ENCODE results near the gene GRIFIN. TPM values are rescaled to one million over a fixed set of nuclear protein-coding genes. Genes with fewer than 3 reads are reported as not detected.

Gene GRIFIN
- total and polyA plus RNA-seq, 4 donors, result not detected

GRCh38 chr7:2504889-2505375 is 28.7 kb upstream of the GRIFIN start:
- 91 to 94% methylated on average over 19 of the region's 19 CpGs for WGBS, 2 donors
- Histone ChIP-seq H3K36me3 (ENCODE audit: control insufficient read depth in 4 of 4, insufficient read depth in 4 of 4, low read length in 4 of 4) (no peaks in the 10 kb centered on the region), H3K4me1 (ENCODE audit: control insufficient read depth in 5 of 5, insufficient read depth in 5 of 5, low read length in 5 of 5) (peaks cover 0 to 13% (median 0%) of the 10 kb centered on the region in 5 donors), H3K9ac (ENCODE audit: insufficient read depth in 1 of 2, low read length in 2 of 2) (no peak overlapping the region), H3K27ac (ENCODE audit: low read depth in 1 of 2, low read length in 1 of 2) (no peak overlapping the region), H3K27me3 (ENCODE audit: control insufficient read depth in 3 of 3, insufficient read depth in 3 of 3, low read length in 2 of 3) (no peaks in the 10 kb centered on the region), H3K4me3 (no peak overlapping the region), H3K9me3 (ENCODE audit: control insufficient read depth in 4 of 4, insufficient read depth in 3 of 4, low read length in 3 of 4) (no peaks in the 10 kb centered on the region)
- TF ChIP-seq, protein P1, sequence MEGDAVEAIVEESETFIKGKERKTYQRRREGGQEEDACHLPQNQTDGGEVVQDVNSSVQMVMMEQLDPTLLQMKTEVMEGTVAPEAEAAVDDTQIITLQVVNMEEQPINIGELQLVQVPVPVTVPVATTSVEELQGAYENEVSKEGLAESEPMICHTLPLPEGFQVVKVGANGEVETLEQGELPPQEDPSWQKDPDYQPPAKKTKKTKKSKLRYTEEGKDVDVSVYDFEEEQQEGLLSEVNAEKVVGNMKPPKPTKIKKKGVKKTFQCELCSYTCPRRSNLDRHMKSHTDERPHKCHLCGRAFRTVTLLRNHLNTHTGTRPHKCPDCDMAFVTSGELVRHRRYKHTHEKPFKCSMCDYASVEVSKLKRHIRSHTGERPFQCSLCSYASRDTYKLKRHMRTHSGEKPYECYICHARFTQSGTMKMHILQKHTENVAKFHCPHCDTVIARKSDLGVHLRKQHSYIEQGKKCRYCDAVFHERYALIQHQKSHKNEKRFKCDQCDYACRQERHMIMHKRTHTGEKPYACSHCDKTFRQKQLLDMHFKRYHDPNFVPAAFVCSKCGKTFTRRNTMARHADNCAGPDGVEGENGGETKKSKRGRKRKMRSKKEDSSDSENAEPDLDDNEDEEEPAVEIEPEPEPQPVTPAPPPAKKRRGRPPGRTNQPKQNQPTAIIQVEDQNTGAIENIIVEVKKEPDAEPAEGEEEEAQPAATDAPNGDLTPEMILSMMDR (IDR thresholded peaks at IDR 0.05; ENCODE audit: control extremely low read depth, extremely low read depth), result no peak
- DNase-seq (no peak), ATAC-seq (ENCODE audit: insufficient read depth, low FRiP score) (no peak)

- 92 to 94% methylated on average over 21 of the region's 21 CpGs for WGBS, 2 donors
- H3K36me3 ChIP-seq (ENCODE audit: control insufficient read depth in 4 of 4, insufficient read depth in 4 of 4, low read length in 4 of 4), result no peaks in the 10 kb centered on the region
- H3K27ac ChIP-seq (ENCODE audit: low read depth in 1 of 2, low read length in 1 of 2), result no peak overlapping the region
- H3K4me1 ChIP-seq (ENCODE audit: control insufficient read depth in 5 of 5, insufficient read depth in 5 of 5, low read length in 5 of 5), result peaks cover 0 to 13% (median 0%) of the 10 kb centered on the region in 5 donors
- DNase-seq (no peak), ATAC-seq (ENCODE audit: insufficient read depth, low FRiP score) (no peak)
- H3K9ac ChIP-seq (ENCODE audit: insufficient read depth in 1 of 2, low read length in 2 of 2), result no peak overlapping the region
- no peaks in the 10 kb centered on the region for H3K27me3 ChIP-seq (ENCODE audit: control insufficient read depth in 3 of 3, insufficient read depth in 3 of 3, low read length in 2 of 3)
- H3K4me3 ChIP-seq, result no peak overlapping the region
- peaks cover 0 to 1% (median 0%) of the 10 kb centered on the region in 4 donors for H3K9me3 ChIP-seq (ENCODE audit: control insufficient read depth in 4 of 4, insufficient read depth in 3 of 4, low read length in 3 of 4)
- TF ChIP-seq, protein P1 (IDR thresholded peaks at IDR 0.05; ENCODE audit: control extremely low read depth, extremely low read depth), result no peak
These were observed 28.1 kb upstream of the GRIFIN start for GRCh38 chr7:2504128-2504888.

DNA sequence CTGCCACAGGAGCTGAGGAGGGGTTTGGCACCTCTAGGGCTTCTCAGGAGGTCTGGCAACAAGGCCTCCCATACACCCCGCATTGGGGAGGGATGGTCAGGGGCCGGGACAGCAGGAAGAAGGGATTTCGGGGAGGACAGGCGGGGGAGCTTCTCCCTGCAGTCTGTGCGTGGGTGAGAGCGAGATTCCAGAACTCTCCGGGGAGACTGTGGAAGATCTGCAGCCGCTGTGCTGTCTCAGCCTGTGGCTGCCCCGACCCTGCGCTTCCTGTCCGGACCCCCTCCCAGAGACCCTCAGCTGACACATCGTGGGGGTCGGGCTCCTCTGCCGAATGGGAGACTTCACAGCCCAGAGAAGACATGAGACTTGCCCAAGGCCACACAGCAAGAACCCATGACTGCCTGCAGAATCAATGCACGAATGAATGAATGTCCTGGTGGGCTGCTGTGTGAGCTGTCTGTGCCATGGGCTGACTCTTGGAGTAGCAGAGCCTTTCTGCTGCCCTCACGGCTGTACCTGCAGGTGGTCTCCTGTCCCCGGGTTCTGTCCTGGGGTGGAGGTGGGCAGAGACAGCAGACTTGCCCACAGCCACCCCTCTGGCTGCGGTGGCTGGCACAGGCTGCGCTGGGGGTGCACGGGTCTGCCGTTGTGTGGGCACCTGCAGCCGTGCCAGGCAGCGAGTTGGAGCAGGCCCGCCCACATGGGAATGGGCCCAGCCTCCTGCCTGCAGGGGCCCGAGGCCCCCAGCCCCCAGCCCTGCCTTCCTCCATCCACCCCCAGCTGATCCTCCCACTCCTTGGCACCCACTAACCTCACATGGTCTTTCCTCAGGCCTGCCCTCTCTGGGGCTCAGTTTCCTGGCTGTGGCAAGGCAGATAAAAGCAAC is 27.1 kb upstream of the GRIFIN start:
- WGBS, 2 donors, result 72 to 76% methylated on average over 23 to 25 of the region's 25 CpGs
- ATAC-seq (ENCODE audit: insufficient read depth, low FRiP score), result no peak
- Histone ChIP-seq H3K27ac (ENCODE audit: low read depth in 1 of 2, low read length in 1 of 2) (no peak overlapping the region), H3K36me3 (ENCODE audit: control insufficient read depth in 4 of 4, insufficient read depth in 4 of 4, low read length in 4 of 4) (no peaks in the 10 kb centered on the region), H3K4me1 (ENCODE audit: control insufficient read depth in 5 of 5, insufficient read depth in 5 of 5, low read length in 5 of 5) (peaks cover 0 to 9% (median 5%) of the 10 kb centered on the region in 5 donors), H3K4me3 (no peak overlapping the region), H3K27me3 (ENCODE audit: control insufficient read depth in 3 of 3, insufficient read depth in 3 of 3, low read length in 2 of 3) (no peaks in the 10 kb centered on the region), H3K9me3 (ENCODE audit: control insufficient read depth in 4 of 4, insufficient read depth in 3 of 4, low read length in 3 of 4) (peaks cover 0 to 2% (median 0%) of the 10 kb centered on the region in 4 donors), H3K9ac (ENCODE audit: insufficient read depth in 1 of 2, low read length in 2 of 2) (no peak overlapping the region)
- TF ChIP-seq, protein P1 (IDR thresholded peaks at IDR 0.05; ENCODE audit: control extremely low read depth, extremely low read depth), result no peak
- DNase-seq, result no peak
